Myometrial cell (primary cell): Measurements from ENCODE around the gene BTAF1. TPM values are rescaled to one million over a fixed set of nuclear protein-coding genes. Genes with fewer than 3 reads are reported as not detected.

Experiments used
- total RNA-seq: library from RNA; depleted of rRNA; stranded (reverse); fragments of >200 nt; gene quantifications from 2 replicates; pipeline ENCODE4 v1.2.3, GENCODE V29; 2015

BTAF1 gene
- 15.6 and 21.1 TPM in 2 replicates for total RNA-seq

DNA sequence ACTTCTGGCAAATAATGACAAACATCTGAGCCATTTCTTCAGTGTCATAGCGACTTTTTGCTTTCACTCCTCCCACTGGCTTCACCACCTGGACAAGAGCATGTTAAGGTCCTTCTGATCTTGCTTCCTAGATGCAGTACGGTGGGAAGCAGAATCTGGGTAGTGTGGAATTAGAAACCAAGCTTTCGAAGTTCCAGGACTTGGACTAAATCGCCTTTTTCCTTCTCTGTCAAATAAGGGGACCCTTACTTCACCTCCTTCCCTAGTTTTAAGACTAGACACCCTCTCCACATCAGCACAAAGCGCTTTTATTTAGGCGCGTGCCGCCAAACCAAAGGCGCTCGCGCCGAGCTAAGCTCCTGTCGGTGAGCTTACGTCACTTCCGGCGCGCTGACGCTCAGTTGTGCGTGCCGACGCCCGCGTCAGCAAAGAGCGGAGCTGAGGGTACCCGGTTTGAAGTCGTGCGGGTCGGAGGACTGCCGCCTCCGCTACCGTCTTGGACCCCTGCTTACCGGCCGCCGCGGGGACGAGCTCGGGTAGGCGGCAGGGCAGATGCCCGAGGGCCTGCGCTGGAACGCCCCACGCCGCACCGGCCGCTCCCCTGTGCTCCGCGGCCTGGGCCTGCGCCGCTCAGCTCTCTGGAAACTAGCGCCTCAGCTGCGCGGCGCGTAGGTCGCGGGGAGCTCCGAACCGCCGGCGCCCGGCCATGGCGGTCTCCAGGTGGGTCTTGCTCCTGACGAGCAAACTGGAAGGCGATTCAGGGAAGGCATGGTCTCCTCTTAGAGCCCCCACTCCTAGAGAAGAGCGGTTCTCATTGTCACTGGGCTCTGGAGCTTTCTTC, at the start of gene BTAF1:
BTAF1 (plus strand) TSS at position 400 of the 841 bp plus-strand sequence; CDS start at position 707, 307 bp downstream.

DNA sequence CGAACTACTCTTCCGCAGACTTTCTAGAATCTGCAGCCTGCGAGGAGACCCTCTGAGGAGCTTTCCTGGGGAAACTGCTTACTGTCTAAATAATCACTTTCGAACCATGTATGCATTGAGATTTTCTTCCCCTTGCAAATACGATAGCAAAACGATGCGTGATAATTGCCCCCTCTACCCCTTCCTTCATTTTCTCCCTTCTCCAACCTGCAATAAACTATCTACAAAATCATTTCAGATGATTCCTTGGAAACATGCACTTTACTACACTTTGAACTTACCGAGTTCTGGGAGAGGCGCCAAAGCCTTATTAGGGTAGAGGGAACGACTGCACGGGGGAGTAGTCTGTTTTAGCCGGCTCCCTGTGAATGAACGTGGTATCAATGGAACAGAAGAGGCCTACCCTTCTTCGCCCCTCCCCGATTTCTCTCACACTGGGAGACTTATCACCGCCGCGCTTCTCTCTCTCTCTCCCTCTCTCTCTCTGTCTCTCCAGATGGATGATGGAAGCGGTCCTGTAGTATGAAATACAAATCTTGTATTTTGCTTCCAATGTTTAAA, 14.4 kb upstream of the BTAF1 start, which contains the start of gene FGFBP3:
FGFBP3 (minus strand) TSS at position 370 of the 561 bp plus-strand sequence. CDS start 517 bp downstream, outside the sequence.

Other genes starting within 250 kb of the BTAF1 start
- 16.4 and 24.3 TPM in 2 replicates for gene TNKS2, start 125.3 kb upstream of the BTAF1 start, total RNA-seq
- 0.18 and 0.29 TPM in 2 replicates for gene FGFBP3, start 14.3 kb upstream of the BTAF1 start, total RNA-seq